ENCODE results near the gene CNTNAP2. TPM values are rescaled to one million over a fixed set of nuclear protein-coding genes. Genes with fewer than 3 reads are reported as not detected.

CNTNAP2 gene
- total RNA-seq, 1 donor from 2014 or later = 0.27 TPM

DNA sequence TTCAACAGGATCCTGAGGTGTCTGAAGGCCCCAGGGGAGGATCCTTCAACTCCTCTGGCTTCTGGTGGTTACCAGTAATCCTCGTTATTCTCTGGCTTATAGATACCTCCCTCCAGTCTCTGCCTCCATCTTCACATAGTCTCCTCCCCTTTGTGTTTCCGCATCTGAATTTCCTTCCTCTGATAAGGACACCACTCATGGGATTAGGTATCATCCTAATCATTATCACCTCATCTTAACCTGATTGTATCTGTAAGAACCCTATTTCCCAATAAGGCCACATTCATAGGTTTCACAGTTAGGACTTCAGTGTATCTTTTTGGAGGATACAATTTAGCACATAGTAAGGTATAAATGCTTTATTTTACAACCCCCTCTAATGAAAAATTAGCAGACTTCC is 1189.2 kb downstream of the CNTNAP2 start:
- Mint-ChIP-seq H3K9me3 (ENCODE audit: low read depth) (no peaks in the 10 kb centered on the region), H3K27ac (ENCODE audit: unreplicated experiment) (no peak overlapping the region), H3K27me3 (ENCODE audit: low read depth) (no peaks in the 10 kb centered on the region), H3K36me3 (ENCODE audit: low read depth) (no peaks in the 10 kb centered on the region), H3K4me3 (ENCODE audit: unreplicated experiment) (no peak overlapping the region), H3K4me1 (ENCODE audit: low read depth) (peaks cover under 1% of the 10 kb centered on the region)
- no peak for DNase-seq (ENCODE audit: low spot score)
- TF ChIP-seq, protein P1, sequence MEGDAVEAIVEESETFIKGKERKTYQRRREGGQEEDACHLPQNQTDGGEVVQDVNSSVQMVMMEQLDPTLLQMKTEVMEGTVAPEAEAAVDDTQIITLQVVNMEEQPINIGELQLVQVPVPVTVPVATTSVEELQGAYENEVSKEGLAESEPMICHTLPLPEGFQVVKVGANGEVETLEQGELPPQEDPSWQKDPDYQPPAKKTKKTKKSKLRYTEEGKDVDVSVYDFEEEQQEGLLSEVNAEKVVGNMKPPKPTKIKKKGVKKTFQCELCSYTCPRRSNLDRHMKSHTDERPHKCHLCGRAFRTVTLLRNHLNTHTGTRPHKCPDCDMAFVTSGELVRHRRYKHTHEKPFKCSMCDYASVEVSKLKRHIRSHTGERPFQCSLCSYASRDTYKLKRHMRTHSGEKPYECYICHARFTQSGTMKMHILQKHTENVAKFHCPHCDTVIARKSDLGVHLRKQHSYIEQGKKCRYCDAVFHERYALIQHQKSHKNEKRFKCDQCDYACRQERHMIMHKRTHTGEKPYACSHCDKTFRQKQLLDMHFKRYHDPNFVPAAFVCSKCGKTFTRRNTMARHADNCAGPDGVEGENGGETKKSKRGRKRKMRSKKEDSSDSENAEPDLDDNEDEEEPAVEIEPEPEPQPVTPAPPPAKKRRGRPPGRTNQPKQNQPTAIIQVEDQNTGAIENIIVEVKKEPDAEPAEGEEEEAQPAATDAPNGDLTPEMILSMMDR (IDR thresholded peaks at IDR 0.05) = no peak

DNA sequence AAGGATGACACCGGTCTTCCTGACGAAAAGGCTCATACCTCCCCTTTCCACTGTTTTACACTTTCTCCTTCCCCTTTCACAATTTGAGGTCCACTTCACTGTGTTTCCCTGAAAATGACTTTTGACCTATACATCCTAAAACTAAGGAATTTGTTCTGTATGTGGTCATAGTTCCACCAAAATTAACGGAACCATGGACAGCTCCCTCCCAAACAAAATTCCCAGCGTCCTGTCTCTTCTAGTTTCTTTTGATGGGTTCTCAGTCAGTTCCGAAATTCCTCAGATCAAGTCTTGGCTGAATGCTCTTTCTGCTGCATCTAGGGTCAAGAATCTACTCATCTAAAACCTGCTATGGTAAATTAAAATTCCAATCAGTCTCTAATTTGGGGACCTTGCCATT is 1191.9 kb downstream of the CNTNAP2 start:
- TF ChIP-seq, protein P1 (IDR thresholded peaks at IDR 0.05) = no peak
- Mint-ChIP-seq H3K9me3 (ENCODE audit: low read depth) (no peaks in the 10 kb centered on the region), H3K36me3 (ENCODE audit: low read depth) (no peaks in the 10 kb centered on the region), H3K27me3 (ENCODE audit: low read depth) (no peaks in the 10 kb centered on the region), H3K4me3 (ENCODE audit: unreplicated experiment) (no peak overlapping the region), H3K27ac (ENCODE audit: unreplicated experiment) (no peak overlapping the region), H3K4me1 (ENCODE audit: low read depth) (peaks cover 8% of the 10 kb centered on the region)
- DNase-seq (ENCODE audit: low spot score) = no peak

GRCh38 chr7:147311336-147311735 is 1194.7 kb downstream of the CNTNAP2 start:
- Mint-ChIP-seq H3K27me3 (ENCODE audit: low read depth) (no peaks in the 10 kb centered on the region), H3K4me1 (ENCODE audit: low read depth) (peaks cover 8% of the 10 kb centered on the region), H3K4me3 (ENCODE audit: unreplicated experiment) (no peak overlapping the region), H3K36me3 (ENCODE audit: low read depth) (no peaks in the 10 kb centered on the region), H3K9me3 (ENCODE audit: low read depth) (peaks cover 4% of the 10 kb centered on the region), H3K27ac (ENCODE audit: unreplicated experiment) (no peak overlapping the region)
- TF ChIP-seq, protein P1 (IDR thresholded peaks at IDR 0.05) = no peak
- DNase-seq (ENCODE audit: low spot score) = no peak

- no peak for DNase-seq (ENCODE audit: low spot score)
- TF ChIP-seq, protein P1 (IDR thresholded peaks at IDR 0.05) = no peak
- H3K9me3 Mint-ChIP-seq (ENCODE audit: low read depth) = peaks cover 3% of the 10 kb centered on the region
Measured at GRCh38 chr7:147321504-147321903, 1204.9 kb downstream of the CNTNAP2 start.

DNA sequence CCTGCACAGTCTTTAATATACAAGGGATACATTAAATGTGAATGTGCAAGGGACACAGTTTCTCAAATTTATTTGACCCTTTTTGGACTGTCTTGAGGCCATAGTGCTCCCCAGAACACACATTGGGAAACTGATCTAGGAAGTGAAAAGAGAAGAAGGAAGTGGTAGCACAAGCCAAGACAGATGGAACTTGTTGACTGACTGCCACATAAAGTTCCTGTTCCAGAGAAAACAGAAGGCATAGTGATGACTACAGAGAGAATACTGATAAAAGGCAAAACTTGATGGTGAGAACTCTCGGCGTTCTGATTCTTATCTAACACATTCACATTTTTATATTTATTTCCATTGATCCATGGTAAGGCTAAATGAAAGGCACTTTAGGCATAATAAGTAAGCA is 1216.4 kb downstream of the CNTNAP2 start:
- Mint-ChIP-seq H3K27me3 (ENCODE audit: low read depth) (no peaks in the 10 kb centered on the region), H3K27ac (ENCODE audit: unreplicated experiment) (no peak overlapping the region), H3K36me3 (ENCODE audit: low read depth) (peaks cover 2% of the 10 kb centered on the region), H3K9me3 (ENCODE audit: low read depth) (peaks cover 16% of the 10 kb centered on the region), H3K4me1 (ENCODE audit: low read depth) (no peaks in the 10 kb centered on the region), H3K4me3 (ENCODE audit: unreplicated experiment) (no peak overlapping the region)
- TF ChIP-seq, protein P1 (IDR thresholded peaks at IDR 0.05) = no peak
- no peak for DNase-seq (ENCODE audit: low spot score)

More at GRCh38 chr7:147321504-147321903, 1204.9 kb downstream of the CNTNAP2 start:
- Mint-ChIP-seq H3K4me1 (ENCODE audit: low read depth) (no peaks in the 10 kb centered on the region), H3K4me3 (ENCODE audit: unreplicated experiment) (no peak overlapping the region), H3K36me3 (ENCODE audit: low read depth) (no peaks in the 10 kb centered on the region), H3K27me3 (ENCODE audit: low read depth) (no peaks in the 10 kb centered on the region), H3K27ac (ENCODE audit: unreplicated experiment) (no peak overlapping the region)
